Right lobe of liver (tissue), 4 donors: ENCODE results near the gene USE1.

Experiments used
- CTCF ChIP-seq, 4 donors: fragments of 200-600 bp in 3 of 4; fragments of 450-650 bp in 1 of 4; IDR thresholded peaks; one replicate each; pipeline versions ENCODE4 v1.5.1 to v1.8.0; 2016 to 2022; ENCODE audit warnings: antibody characterized with exemption in 4 of 4, mild to moderate bottlenecking in 2 of 4
- POLR2A ChIP-seq: fragments of 450-650 bp; IDR thresholded peaks from one replicate; pipeline ENCODE4 v1.6.1; 2017; ENCODE audit warnings: antibody characterized with exemption, mild to moderate bottlenecking
- donor health status: DM: no; HTN: no; CAD: no.
- donor health status: DM: no; HTN: no; CAD: no.
- donor health status: DM: no; HTN: yes; CAD: no.

DNA sequence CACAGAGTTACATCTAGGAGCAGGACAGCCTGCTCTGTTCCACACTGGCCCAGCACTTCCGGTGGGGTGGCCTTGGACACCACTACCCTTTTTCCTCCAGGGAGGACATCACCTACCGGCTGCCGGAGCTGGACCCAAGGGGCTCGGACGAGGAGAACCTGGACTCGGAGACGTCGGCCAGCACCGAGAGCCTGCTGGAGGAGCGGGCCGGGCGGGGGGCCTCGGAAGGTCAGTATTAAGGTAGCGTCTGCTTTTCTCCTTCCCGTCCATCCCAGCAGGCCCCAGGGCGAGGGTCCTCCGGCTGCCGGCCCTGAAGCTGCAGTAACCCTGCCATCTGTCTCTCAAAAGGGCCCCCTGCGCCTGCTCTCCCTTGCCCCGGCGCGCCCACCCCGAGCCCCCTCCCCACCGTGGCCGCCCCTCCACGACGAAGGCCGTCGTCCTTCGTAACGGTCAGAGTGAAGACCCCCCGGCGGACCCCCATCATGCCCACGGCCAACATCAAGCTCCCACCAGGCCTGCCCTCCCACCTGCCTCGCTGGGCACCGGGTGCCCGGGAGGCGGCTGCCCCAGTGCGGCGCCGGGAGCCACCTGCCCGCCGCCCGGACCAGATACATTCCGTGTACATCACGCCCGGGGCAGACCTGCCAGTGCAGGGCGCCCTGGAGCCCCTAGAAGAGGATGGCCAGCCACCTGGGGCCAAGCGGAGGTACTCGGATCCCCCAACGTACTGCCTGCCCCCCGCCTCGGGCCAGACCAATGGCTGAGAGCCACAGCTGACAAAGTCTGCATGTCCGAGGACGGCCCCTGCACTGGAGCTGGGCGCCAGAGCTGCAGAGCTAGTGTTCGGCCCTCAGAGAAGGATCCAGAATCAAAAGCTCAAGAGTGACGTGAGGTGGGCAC, 3.4 kb upstream of the USE1 start:
- TF ChIP-seq POLR2A = no peak
- no peak for TF ChIP-seq CTCF (IDR thresholded peaks at IDR 0.05)
